ENCODE data around the gene MRPS2. TPM values are rescaled to one million over a fixed set of nuclear protein-coding genes. Genes with fewer than 3 reads are reported as not detected.

The MRPS2 gene
- total and polyA plus RNA-seq, 2 experiments from 2014 or later: 83.2 to 116 TPM

GRCh38 chr9:135533113-135533512, 32.6 kb downstream of the MRPS2 start:
- no peak for DNase-seq (ENCODE audit: low spot score)

More at GRCh38 chr9:135533113-135533512, 32.6 kb downstream of the MRPS2 start:
- no peak overlapping the region for H3K4me3 ChIP-seq
- no peaks in the 10 kb centered on the region for H3K9me2 ChIP-seq (ENCODE audit: insufficient read depth)
- TF ChIP-seq, protein P1, sequence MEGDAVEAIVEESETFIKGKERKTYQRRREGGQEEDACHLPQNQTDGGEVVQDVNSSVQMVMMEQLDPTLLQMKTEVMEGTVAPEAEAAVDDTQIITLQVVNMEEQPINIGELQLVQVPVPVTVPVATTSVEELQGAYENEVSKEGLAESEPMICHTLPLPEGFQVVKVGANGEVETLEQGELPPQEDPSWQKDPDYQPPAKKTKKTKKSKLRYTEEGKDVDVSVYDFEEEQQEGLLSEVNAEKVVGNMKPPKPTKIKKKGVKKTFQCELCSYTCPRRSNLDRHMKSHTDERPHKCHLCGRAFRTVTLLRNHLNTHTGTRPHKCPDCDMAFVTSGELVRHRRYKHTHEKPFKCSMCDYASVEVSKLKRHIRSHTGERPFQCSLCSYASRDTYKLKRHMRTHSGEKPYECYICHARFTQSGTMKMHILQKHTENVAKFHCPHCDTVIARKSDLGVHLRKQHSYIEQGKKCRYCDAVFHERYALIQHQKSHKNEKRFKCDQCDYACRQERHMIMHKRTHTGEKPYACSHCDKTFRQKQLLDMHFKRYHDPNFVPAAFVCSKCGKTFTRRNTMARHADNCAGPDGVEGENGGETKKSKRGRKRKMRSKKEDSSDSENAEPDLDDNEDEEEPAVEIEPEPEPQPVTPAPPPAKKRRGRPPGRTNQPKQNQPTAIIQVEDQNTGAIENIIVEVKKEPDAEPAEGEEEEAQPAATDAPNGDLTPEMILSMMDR (conservative IDR thresholded peaks at IDR 0.05; ENCODE audit: low read depth in 2 of 2): no peak
- TF ChIP-seq NANOG (IDR thresholded peaks at IDR 0.05; ENCODE audit: borderline replicate concordance) (no peak), REST (IDR thresholded peaks at IDR 0.05; ENCODE audit: unreplicated experiment) (no peak), CREB1 (CRISPR knock-in tag; IDR thresholded peaks at IDR 0.05; ENCODE audit: low read depth) (no peak)
- TF ChIP-seq, protein P2, sequence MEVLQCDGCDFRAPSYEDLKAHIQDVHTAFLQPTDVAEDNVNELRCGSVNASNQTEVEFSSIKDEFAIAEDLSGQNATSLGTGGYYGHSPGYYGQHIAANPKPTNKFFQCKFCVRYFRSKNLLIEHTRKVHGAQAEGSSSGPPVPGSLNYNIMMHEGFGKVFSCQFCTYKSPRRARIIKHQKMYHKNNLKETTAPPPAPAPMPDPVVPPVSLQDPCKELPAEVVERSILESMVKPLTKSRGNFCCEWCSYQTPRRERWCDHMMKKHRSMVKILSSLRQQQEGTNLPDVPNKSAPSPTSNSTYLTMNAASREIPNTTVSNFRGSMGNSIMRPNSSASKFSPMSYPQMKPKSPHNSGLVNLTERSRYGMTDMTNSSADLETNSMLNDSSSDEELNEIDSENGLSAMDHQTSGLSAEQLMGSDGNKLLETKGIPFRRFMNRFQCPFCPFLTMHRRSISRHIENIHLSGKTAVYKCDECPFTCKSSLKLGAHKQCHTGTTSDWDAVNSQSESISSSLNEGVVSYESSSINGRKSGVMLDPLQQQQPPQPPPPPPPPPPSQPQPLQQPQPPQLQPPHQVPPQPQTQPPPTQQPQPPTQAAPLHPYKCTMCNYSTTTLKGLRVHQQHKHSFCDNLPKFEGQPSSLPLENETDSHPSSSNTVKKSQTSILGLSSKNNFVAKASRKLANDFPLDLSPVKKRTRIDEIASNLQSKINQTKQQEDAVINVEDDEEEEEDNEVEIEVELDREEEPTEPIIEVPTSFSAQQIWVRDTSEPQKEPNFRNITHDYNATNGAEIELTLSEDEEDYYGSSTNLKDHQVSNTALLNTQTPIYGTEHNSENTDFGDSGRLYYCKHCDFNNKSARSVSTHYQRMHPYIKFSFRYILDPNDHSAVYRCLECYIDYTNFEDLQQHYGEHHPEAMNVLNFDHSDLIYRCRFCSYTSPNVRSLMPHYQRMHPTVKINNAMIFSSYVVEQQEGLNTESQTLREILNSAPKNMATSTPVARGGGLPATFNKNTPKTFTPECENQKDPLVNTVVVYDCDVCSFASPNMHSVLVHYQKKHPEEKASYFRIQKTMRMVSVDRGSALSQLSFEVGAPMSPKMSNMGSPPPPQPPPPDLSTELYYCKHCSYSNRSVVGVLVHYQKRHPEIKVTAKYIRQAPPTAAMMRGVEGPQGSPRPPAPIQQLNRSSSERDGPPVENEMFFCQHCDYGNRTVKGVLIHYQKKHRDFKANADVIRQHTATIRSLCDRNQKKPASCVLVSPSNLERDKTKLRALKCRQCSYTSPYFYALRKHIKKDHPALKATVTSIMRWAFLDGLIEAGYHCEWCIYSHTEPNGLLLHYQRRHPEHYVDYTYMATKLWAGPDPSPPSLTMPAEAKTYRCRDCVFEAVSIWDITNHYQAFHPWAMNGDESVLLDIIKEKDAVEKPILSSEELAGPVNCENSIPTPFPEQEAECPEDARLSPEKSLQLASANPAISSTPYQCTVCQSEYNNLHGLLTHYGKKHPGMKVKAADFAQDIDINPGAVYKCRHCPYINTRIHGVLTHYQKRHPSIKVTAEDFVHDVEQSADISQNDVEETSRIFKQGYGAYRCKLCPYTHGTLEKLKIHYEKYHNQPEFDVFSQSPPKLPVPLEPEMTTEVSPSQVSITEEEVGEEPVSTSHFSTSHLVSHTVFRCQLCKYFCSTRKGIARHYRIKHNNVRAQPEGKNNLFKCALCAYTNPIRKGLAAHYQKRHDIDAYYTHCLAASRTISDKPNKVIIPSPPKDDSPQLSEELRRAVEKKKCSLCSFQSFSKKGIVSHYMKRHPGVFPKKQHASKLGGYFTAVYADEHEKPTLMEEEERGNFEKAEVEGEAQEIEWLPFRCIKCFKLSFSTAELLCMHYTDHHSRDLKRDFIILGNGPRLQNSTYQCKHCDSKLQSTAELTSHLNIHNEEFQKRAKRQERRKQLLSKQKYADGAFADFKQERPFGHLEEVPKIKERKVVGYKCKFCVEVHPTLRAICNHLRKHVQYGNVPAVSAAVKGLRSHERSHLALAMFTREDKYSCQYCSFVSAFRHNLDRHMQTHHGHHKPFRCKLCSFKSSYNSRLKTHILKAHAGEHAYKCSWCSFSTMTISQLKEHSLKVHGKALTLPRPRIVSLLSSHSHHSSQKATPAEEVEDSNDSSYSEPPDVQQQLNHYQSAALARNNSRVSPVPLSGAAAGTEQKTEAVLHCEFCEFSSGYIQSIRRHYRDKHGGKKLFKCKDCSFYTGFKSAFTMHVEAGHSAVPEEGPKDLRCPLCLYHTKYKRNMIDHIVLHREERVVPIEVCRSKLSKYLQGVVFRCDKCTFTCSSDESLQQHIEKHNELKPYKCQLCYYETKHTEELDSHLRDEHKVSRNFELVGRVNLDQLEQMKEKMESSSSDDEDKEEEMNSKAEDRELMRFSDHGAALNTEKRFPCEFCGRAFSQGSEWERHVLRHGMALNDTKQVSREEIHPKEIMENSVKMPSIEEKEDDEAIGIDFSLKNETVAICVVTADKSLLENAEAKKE (CRISPR knock-in tag; IDR thresholded peaks at IDR 0.05): no peak
- H3K27me3 Mint-ChIP-seq (ENCODE audit: insufficient read depth, low read depth, poor library complexity): peaks cover 4% of the 10 kb centered on the region
- H3K27me3 ChIP-seq (ENCODE audit: insufficient read depth): no peaks in the 10 kb centered on the region
- H3K27ac Mint-ChIP-seq: no peak overlapping the region
- H4K20me1 ChIP-seq (replicated peaks; ENCODE audit: insufficient read depth): no peaks in the 10 kb centered on the region
- no peaks in the 10 kb centered on the region for H3K36me3 ChIP-seq (ENCODE audit: insufficient read depth)
- peaks cover 9% of the 10 kb centered on the region; the same call in 2 of the 3 replicates for H3K4me1 Mint-ChIP-seq
- ATAC-seq: no peak
- H2AFZ ChIP-seq: no peak overlapping the region
- no peaks in the 10 kb centered on the region for H3F3A ChIP-seq (replicated peaks; ENCODE audit: low read depth)
- H3K79me2 ChIP-seq (replicated peaks; ENCODE audit: insufficient read depth): no peaks in the 10 kb centered on the region
- H3K36me3 Mint-ChIP-seq (ENCODE audit: low read depth): no peaks in the 10 kb centered on the region
- H3K27ac ChIP-seq (ENCODE audit: low read depth): no peak overlapping the region
- H3K4me1 ChIP-seq (ENCODE audit: insufficient read depth): no peaks in the 10 kb centered on the region
- no peak overlapping the region for H3K4me2 ChIP-seq
- no peak overlapping the region for H3K4me3 Mint-ChIP-seq
- H3K9me3 Mint-ChIP-seq: peaks cover 3% of the 10 kb centered on the region; the same call in 1 of the 3 replicates
